OCI-M2 (cell line): Measurements from ENCODE around the gene SERP2.
"Not testable (repeated sequence)": the region's sequence is repeated elsewhere in the genome, so short reads cannot be mapped to it uniquely, and the experiment has no call there.

ENCODE experiments used
- DNase-seq: peaks from one replicate; lab custom pipeline; 2025; ENCODE audit not compliant: unreplicated experiment; lab: John Stamatoyannopoulos, UW

Gene SERP2

GRCh38 chr13:44373601-44374347 is at the start of gene SERP2:
Gene SERP2, plus strand, starts transcription at chr13:44373824. Its CDS starts 202 bp downstream, at chr13:44374026.
- no peak for DNase-seq

GRCh38 chr13:44326961-44327360 is 46.7 kb upstream of the SERP2 start:
- DNase-seq: no peak

GRCh38 chr13:44329041-44329440 is 44.6 kb upstream of the SERP2 start:
- not testable (repeated sequence) for DNase-seq

DNA sequence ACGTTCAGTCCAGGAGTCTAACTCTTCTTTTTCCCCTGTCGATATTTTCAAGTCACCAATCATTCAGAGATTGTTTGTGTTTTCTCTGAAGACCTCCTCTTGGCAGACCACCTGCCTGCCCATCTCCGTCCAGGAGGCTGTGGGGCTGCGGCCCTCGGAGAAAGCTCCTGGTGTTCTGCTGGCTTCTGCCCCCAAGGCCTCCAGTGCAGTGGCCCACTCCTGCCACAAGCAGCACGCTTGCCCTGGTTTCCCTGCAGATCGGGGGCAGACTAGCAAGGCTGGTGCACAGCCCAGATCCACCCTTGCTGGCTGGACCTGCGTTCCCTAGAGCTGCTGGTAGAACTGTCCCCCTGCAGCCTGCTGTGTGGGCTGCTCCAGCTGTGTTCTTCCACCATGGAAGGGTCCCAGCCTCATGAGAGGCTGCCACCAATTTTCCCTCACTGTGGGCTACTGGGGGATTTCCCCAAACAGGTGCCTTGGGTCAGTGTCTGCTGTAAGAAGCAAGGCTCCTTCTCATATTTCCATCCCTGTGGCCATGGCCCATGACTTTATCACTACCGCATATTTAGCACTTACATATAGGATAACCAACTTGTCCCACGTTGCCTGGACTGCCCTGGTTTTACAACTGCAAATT is 43.6 kb upstream of the SERP2 start:
- DNase-seq: no peak

DNA sequence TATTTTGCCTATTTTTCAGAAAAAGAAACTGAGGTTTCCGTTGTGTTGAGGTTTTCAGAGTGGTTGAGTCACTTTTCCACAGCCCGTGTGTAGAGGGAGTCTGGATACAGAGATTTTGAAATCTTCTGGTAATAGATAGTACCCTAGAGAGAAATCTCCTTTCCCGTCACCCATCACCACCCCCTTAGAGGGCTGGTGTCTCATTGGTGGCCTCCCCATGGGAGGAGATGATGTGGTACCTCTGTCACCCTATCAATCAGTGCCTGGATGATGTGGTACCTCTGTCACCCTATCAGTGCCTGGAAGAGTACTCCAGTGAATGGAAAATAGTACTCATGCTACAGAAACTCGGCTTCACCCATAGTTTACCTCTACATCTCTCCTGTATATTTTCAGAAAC is 42.2 kb upstream of the SERP2 start:
- DNase-seq: no peak

DNA sequence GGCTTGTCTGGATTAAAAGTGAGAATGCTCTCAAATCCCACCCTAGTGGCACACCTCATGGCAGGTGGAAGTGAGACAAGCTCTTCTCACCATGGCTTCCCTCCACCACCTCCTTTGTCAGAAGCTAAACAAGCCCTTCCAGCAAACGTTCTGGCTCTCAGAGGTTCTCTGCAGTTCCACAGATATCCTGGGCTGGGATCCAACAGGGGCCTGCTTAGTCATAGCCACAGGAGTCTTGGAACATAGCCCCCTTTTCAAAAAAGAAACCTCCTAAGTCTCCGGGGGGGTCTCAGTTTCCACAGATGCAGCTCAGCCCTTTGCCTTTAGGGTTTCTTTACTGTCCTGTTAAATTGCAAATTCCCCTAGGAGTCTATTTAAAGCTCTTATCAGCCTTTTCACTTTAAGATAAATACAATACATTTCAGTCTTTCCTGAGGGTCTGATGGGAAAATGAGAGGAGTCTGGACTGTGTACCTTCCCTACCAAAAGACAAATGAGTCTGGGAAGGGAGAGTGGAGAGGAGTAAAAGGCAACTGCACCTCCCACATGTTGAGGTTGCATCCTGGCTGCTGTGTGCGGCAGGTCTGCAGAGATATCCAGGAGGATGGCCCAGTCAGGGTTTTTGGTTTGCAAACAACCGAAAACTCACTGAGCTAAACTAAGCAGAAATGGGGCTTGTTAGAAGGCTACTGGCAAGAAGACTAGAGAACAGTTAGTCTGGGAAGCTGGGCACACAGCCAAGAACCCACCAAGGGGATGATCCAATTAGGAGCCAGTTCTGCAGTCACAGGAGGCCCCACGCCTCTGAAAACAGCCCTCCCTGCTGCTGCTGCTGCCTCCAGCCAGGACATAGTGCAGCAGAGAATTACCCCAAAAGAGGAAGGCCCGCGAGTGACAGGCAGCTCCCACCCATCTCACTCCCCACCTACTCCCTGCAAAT is 41.4 kb upstream of the SERP2 start:
- peak; percentile 25 for DNase-seq

DNA sequence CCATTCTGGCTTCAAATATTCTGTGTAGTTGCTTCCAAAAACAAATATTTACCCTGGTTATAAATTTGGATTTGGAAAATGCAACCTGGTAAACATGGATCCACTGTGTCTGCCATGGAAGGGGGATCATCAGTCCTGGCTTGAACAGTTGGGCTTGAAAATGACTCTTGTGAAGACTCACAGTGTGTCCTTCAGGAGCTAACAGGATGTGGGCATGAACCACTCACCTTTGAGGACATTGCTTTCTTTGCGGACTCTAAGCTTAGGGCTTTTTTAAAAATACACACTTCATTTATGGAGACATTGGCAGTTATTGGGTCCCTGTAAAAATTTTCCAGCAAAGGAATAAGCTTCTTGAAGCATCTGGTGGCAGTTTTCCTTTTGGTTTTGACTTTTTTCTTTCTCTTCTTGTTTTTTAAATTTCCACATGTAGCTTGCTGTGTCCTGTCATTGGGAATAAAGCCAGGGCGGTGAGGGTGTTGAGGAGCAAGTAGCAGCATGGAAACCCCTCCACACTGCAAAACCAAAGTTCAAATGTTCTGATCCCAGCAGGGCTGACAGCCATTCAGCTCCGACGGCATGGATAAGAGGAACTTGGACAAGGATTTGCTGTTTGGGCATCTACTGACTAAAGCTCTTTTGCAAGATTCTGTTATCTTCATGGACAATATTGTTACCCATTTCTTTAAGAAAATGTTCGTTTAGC is 39.5 kb upstream of the SERP2 start:
- DNase-seq: no peak

GRCh38 chr13:44334751-44335150 is 38.9 kb upstream of the SERP2 start:
- no peak for DNase-seq

DNA sequence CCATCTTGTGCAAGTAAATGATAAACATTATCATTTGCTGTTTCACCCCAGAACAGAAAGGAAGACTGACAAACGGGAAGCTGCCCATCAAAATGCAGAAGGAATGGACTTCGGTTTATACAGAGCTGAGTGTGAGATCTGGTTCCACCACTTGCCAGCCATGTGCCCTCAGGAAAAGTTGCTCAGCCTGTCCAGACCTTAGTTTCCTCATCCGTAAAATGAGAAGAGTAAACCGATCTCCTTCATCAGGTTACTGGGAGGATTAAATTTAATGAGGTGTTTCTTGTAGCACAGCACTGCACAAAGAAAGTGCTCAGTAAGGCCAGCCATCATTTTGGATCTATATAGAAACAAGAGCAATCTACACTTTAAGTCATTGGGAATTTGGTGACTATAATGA is 36.7 kb upstream of the SERP2 start:
- DNase-seq: no peak

GRCh38 chr13:44337581-44337980 is 36.0 kb upstream of the SERP2 start:
- no peak for DNase-seq

GRCh38 chr13:44340508-44340907 is 33.1 kb upstream of the SERP2 start:
- no peak for DNase-seq

DNA sequence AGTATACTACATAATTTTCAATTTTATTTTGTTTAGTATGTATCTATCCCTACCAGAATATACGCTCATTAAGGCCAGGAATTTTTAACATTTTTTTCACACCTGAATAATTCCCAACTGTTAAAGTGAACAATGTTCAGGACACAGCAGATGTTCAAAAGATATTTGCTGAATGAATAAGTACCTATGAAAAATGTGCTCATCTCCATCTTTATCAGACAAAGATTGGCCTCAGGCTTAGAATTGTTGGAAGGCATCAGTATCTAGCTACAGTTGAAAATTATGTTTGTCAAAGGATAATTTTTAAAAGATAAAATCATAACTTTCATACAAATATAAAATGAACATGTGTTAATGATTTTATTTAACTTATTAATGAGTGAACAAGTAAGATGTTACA is 30.9 kb upstream of the SERP2 start:
- no peak for DNase-seq

- DNase-seq: no peak
These were observed 27.1 kb upstream of the SERP2 start for GRCh38 chr13:44346534-44346933.

GRCh38 chr13:44347301-44347700 is 26.3 kb upstream of the SERP2 start:
- DNase-seq: no peak

- DNase-seq: no peak
These were observed 25.7 kb upstream of the SERP2 start for GRCh38 chr13:44347949-44348348.

- DNase-seq: no peak
These were observed 22.7 kb upstream of the SERP2 start for GRCh38 chr13:44350775-44351504.

- no peak for DNase-seq
These were observed 22.1 kb upstream of the SERP2 start for GRCh38 chr13:44351505-44351854.

DNA sequence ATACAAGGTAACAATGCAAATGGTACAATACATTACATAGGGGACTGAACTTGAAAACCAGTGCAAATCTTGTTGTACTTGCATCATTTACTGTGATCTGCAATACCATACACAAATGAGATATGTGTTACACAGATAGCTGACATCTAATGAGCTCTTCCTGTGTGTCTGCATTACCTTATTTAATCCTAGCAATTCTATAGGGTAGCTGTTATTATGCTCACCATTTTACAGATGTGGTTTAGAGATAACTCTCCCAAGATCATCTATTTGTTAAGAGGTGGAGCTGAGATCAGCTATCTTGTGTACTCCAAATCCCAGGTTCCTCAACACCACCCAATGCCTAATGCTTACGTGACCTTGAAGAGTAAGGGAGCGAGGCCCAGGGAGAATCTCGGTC is 21.4 kb upstream of the SERP2 start:
- no peak for DNase-seq

DNA sequence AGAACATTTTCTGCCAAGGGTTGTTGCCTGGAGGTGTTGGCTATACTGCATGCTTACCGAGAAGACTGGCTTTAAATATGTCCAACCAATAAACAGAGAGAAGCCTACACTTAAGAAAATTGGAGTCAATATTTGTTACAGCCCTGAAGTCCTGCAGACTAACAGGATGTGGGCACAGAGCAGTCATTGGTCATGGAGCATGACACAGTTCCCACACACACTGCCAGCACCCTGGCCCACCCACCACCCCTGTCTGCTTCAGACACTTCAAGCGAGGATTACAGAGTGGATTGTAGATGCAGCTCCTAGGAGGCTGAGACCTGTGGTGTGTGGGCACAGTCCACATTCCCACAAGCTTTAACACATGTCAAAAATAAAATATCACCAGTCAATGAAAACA is 21.0 kb upstream of the SERP2 start:
- no peak for DNase-seq

DNA sequence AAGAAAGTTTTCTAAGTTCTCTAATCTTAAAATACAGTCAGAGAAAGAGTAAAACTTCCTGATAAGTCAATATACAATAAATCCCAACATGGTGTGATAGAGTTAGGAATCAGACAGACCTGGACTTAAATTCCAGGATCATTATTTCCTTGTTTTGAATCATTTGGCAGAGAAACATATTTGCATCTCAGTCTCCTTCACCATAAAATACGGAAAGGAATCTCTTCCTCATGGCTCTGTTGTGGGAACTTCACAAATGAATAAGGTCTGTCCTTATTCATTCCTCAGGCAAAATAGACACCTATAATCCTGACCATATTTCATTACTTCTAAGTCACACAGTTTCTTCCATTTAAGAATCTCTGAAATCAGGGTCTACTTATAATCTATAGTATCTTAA is 19.3 kb upstream of the SERP2 start:
- no peak for DNase-seq

DNA sequence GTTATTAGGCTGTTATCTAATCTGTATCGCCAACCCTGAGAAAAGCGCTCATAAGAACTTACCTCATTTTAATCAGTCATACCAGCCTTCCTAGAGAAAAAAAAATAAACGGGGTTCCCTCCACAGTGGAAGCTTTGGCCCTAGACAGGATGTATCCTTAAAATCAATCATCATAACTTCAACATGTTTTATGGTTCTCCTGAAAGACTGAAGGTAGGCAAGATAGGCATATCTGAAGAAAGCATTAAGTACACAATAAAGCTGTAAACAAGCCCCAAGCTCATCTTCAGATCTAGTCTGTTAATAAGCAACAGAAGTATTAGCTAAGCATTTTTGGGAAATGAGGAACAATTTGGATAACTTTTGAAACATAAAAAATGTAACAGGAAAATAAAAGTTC is 18.7 kb upstream of the SERP2 start:
- DNase-seq: no peak
